Loucy (cell line): ENCODE results near the gene FNDC11.

Experiments
- H2AFZ ChIP-seq: fragments of 200-600 bp; sonication (generic); 2 replicates; pipeline ENCODE4 v1.6.0; 2016; ENCODE audit warnings: antibody characterized with exemption, mild to moderate bottlenecking, low read length, moderate library complexity
- H3F3A ChIP-seq: fragments of 200-600 bp; 2 replicates; pipeline ENCODE4 v1.6.0; 2016; ENCODE audit warnings: antibody characterized with exemption, low read depth, mild to moderate bottlenecking
- H3K27me3 ChIP-seq: fragments of 200-600 bp; sonication (generic); 2 replicates; pipeline ENCODE4 v1.6.1; 2014; ENCODE audit warnings: low read length, mild to moderate bottlenecking; ENCODE audit not compliant: insufficient read depth, poor library complexity, severe bottlenecking
- H3K36me3 ChIP-seq: fragments of 200-600 bp; sonication (generic); 2 replicates; pipeline ENCODE4 v1.6.1; 2016; ENCODE audit warnings: low read length; ENCODE audit not compliant: insufficient read depth
- H3K4me1 ChIP-seq: fragments of 200-600 bp; sonication (generic); 2 replicates; pipeline ENCODE4 v1.5.1; 2014; ENCODE audit warnings: low read length, mild to moderate bottlenecking; ENCODE audit not compliant: insufficient read depth, poor library complexity, severe bottlenecking
- H3K4me2 ChIP-seq: fragments of 200-600 bp; sonication (generic); 2 replicates; pipeline ENCODE4 v1.6.0; 2014; ENCODE audit warnings: antibody characterized with exemption, low read length, low read depth, mild to moderate bottlenecking; ENCODE audit not compliant: poor library complexity, severe bottlenecking
- H3K4me3 ChIP-seq: fragments of 200-600 bp; sonication (generic); 2 replicates; pipeline ENCODE4 v1.5.1; 2014; ENCODE audit warnings: low read length, mild to moderate bottlenecking, mixed read lengths; ENCODE audit not compliant: poor library complexity, severe bottlenecking
- H3K79me2 ChIP-seq: fragments of 200-600 bp; sonication (generic); 2 replicates; pipeline ENCODE4 v1.6.1; 2014; ENCODE audit warnings: low read length; ENCODE audit not compliant: insufficient read depth
- H3K9ac ChIP-seq: fragments of 200-600 bp; sonication (generic); 2 replicates; pipeline ENCODE4 v1.6.0; 2014; ENCODE audit warnings: mild to moderate bottlenecking, low read depth, low read length, moderate library complexity; ENCODE audit not compliant: poor library complexity, severe bottlenecking
- H3K9me2 ChIP-seq: fragments of 200-600 bp; sonication (generic); replicated peaks from 2 replicates; pipeline ENCODE4 v1.6.1; 2016; ENCODE audit warnings: low read depth, low read length, mixed read lengths
- H3K9me3 ChIP-seq: fragments of 200-600 bp; sonication (generic); 2 replicates; pipeline ENCODE4 v1.6.1; 2014; ENCODE audit warnings: mild to moderate bottlenecking, antibody characterized with exemption, low read length, low read depth; ENCODE audit not compliant: insufficient read depth
- H4K20me1 ChIP-seq: fragments of 200-600 bp; sonication (generic); 2 replicates; pipeline ENCODE4 v1.6.0; 2014; ENCODE audit warnings: antibody characterized with exemption, low read length, mild to moderate bottlenecking; ENCODE audit not compliant: insufficient read depth, poor library complexity, severe bottlenecking
- EZH2phosphoT487 ChIP-seq: fragments of 200-600 bp; IDR thresholded peaks from 2 replicates; pipeline ENCODE4 v1.6.1; 2018; ENCODE audit warnings: antibody characterized with exemption, mild to moderate bottlenecking, moderate library complexity, borderline replicate concordance
- TF ChIP-seq, protein P1 (sequence below): fragments of 200-600 bp; sonication (generic); conservative IDR thresholded peaks from 2 replicates; pipeline ENCODE4 v1.5.1; 2014; ENCODE audit warnings: mild to moderate bottlenecking, antibody characterized with exemption, low read length

Gene FNDC11

DNA sequence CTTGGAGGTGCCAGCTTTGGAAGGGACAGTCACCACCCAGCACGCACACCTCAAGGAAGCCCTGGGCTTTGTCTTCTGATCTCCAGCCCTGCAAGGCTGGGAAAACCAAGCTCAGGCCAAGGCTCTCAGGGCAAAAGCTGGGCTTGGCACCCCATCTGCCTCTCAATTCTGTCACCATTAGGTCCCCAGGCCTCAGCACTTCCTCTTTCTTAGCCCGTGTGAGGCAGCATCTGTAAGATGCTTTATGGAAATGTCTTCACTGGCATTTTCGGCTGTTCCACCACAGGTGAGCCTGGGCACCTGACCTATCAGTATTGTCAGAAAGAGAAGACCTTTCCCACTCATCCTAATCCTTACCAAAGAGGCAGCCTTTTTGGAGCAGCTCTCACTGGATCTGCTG lies 48.4 kb downstream of the FNDC11 start:
- H3K79me2 ChIP-seq, result peaks cover 3% of the 10 kb centered on the region; the same call in 1 of the 2 replicates
- H3K4me3 ChIP-seq, result no peak overlapping the region
- no peak overlapping the region for H3K9ac ChIP-seq
- H3K36me3 ChIP-seq, result peaks cover 52% of the 10 kb centered on the region; the same call in 1 of the 2 replicates
- no peaks in the 10 kb centered on the region for H3K9me3 ChIP-seq
- no peak overlapping the region for H3K4me2 ChIP-seq
- H3F3A ChIP-seq, result no peaks in the 10 kb centered on the region
- H4K20me1 ChIP-seq, result no peaks in the 10 kb centered on the region
- H3K9me2 ChIP-seq, result no peaks in the 10 kb centered on the region
- no peak overlapping the region for H2AFZ ChIP-seq
- H3K27me3 ChIP-seq, result no peaks in the 10 kb centered on the region
- no peaks in the 10 kb centered on the region for H3K4me1 ChIP-seq
- TF ChIP-seq, protein P1, sequence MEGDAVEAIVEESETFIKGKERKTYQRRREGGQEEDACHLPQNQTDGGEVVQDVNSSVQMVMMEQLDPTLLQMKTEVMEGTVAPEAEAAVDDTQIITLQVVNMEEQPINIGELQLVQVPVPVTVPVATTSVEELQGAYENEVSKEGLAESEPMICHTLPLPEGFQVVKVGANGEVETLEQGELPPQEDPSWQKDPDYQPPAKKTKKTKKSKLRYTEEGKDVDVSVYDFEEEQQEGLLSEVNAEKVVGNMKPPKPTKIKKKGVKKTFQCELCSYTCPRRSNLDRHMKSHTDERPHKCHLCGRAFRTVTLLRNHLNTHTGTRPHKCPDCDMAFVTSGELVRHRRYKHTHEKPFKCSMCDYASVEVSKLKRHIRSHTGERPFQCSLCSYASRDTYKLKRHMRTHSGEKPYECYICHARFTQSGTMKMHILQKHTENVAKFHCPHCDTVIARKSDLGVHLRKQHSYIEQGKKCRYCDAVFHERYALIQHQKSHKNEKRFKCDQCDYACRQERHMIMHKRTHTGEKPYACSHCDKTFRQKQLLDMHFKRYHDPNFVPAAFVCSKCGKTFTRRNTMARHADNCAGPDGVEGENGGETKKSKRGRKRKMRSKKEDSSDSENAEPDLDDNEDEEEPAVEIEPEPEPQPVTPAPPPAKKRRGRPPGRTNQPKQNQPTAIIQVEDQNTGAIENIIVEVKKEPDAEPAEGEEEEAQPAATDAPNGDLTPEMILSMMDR, result no peak
- TF ChIP-seq EZH2phosphoT487, result no peak
